T-helper 22 cell (primary cell): ENCODE results near the gene LECT2.
A peak's percentile ranks its signal among the peaks of the same experiment; 100 is the strongest.

Source experiments
- DNase-seq: peaks from one replicate; pipeline ENCODE4 v3.0.0-alpha.2; 2020; ENCODE audit warnings: low read depth

LECT2 gene

GRCh38 chr5:135978212-135978631, 23.4 kb upstream of the LECT2 start:
- no peak for DNase-seq

GRCh38 chr5:135977375-135977928, 22.7 kb upstream of the LECT2 start:
- peak; percentile 4 for DNase-seq

- no peak for DNase-seq
Measured at GRCh38 chr5:135976216-135976615, 21.4 kb upstream of the LECT2 start.

- no peak for DNase-seq
Measured at GRCh38 chr5:135975122-135975521, 20.3 kb upstream of the LECT2 start.

- no peak for DNase-seq
Measured at GRCh38 chr5:135974021-135974600, 19.3 kb upstream of the LECT2 start.

- no peak for DNase-seq
Measured at GRCh38 chr5:135973323-135974020, 18.7 kb upstream of the LECT2 start.

GRCh38 chr5:135971701-135972100, 16.9 kb upstream of the LECT2 start:
- DNase-seq, result no peak

GRCh38 chr5:135966790-135967189, 12.0 kb upstream of the LECT2 start:
- DNase-seq, result no peak

GRCh38 chr5:135966165-135966564, 11.4 kb upstream of the LECT2 start:
- no peak for DNase-seq

- DNase-seq, result no peak
Measured at GRCh38 chr5:135965504-135965903, 10.7 kb upstream of the LECT2 start.

GRCh38 chr5:135964670-135965320, 10.0 kb upstream of the LECT2 start:
- no peak for DNase-seq

GRCh38 chr5:135955525-135955924, 742 bp upstream of the LECT2 start:
- no peak for DNase-seq

GRCh38 chr5:135953850-135954249, 933 bp downstream of the LECT2 start:
- DNase-seq, result no peak

- DNase-seq, result no peak
Measured at GRCh38 chr5:135952683-135953082, 2.1 kb downstream of the LECT2 start.

- DNase-seq, result no peak
Measured at GRCh38 chr5:135951807-135952206, 3.0 kb downstream of the LECT2 start.

GRCh38 chr5:135951257-135951656, 3.5 kb downstream of the LECT2 start:
- no peak for DNase-seq

- no peak for DNase-seq
Measured at GRCh38 chr5:135950611-135951010, 4.2 kb downstream of the LECT2 start.

GRCh38 chr5:135944967-135945560, 9.7 kb downstream of the LECT2 start:
- DNase-seq, result no peak

- DNase-seq, result no peak
Measured at GRCh38 chr5:135944564-135944963, 10.2 kb downstream of the LECT2 start.

- no peak for DNase-seq
Measured at GRCh38 chr5:135942202-135942771, 12.5 kb downstream of the LECT2 start.

GRCh38 chr5:135941711-135942110, 13.1 kb downstream of the LECT2 start:
- DNase-seq, result no peak

GRCh38 chr5:135937245-135937911, 17.4 kb downstream of the LECT2 start:
- no peak for DNase-seq
